ENCODE measurements around the gene RIMKLA.

The RIMKLA gene

DNA sequence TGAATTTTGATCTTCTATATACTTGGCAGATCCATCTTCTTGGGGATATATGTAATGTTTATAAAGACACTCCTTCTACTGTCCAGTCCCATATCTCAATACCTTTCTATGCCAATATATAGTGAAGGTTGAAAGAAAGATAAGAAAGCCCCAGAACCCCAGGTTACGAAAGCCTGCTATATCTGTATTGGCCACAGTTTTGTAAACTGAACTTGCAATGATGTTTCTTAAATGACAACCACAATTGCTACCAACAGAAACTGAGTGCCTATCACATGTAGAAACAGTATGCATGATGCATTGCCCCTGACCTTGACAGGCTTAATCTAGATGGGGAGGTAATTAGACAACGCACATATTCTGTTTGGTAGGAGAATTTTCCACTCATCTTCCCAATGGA is 7.8 kb upstream of the RIMKLA start:
- DNase-seq (ENCODE audit: low spot score) = no peak

DNA sequence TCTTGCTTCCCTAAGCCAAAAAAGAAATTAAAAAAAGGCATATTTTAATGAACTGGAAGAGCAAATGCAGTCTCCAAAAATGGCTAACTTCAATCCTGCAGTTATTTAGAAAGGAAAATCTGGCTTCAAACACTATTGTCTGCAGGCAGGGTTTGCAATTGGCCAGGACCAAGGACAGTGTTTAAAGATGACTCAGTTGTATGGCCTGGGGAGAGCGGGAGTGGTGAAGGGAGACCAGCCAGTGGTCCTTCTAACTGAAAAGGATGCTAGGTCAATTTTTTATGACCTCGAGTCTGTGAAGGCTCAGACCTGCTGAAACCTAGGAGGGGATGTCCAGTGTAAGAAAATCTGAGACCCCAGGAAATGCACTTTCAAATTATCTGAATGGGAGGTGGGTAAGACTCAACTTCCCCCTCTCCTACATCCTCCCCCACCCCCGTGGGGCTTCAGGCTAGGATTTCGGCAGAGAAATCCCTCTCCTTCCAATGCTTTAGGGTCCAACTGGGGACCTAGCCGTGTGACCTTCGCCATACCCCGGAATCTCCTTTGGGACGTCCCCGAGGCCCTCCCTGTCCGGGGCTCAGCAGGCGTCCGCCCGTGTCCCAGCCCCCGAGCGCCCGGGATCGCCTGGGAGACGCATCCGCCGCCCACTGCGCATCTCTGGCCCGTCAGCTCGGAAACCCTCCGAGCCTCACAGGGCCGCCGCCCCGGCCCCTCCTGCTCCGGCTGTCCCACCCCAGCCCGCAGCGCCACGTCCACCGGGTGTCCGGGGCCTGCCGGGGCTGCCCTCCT is 602 bp upstream of the RIMKLA start:
- peak; percentile 64 for DNase-seq (ENCODE audit: low spot score)

DNA sequence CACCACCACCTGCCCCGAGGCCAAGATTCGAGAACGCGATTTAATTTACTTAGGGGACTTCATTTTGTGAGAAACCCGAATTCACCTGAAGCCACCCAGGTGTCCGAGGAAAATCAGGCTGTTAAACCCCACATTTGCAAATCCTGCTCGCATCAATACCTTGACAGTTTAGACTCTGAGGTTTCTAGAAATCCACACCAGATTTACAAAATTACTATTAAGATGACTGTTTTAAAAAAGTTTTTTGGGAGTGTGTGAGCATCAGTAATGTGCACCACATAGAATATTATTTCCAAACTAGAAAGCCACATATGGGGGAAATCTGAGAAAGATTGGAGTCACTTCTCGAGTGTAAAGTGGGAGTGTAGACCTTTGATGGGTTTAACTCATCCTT is 685 bp downstream of the RIMKLA start:
- DNase-seq (ENCODE audit: low spot score) = no peak

DNA sequence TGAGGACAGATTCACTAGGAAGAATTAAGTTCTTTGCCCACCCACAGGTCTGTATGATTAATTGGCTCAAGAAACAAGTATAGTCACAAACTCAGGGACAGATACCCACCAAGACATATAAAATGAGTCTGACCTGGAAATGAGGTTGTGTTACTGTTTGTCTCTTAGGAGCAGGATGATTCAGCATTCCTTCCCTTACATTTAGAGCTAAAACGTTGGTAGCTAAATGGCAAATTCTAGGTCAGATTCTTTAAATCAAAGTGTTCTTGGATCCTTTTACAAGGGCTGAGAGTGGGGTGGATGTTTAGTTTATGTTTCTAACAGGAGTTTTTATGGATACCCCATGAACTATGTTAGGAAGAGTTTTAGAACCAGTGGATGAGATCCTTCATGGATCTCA is 4.7 kb downstream of the RIMKLA start:
- DNase-seq (ENCODE audit: low spot score) = no peak

DNA sequence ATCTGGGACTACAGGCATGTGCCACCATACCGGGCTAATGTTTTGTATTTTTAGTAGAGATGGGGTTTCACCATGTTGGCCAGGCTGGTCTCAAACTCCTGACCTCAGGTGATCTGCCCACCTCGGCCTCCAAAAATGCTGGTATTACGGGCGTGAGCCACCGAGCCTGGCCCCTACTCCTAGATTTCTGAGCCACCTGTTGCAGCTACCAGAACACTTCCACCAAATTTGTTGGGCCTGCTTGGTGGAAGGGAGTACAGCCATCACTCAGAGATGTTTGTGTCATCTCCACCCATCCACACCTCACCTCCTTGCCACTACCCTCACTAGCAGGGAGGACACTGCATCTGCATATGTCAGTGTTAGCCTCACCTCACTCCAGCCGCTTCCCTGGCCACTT is 5.5 kb downstream of the RIMKLA start:
- DNase-seq (ENCODE audit: low spot score) = no peak

DNA sequence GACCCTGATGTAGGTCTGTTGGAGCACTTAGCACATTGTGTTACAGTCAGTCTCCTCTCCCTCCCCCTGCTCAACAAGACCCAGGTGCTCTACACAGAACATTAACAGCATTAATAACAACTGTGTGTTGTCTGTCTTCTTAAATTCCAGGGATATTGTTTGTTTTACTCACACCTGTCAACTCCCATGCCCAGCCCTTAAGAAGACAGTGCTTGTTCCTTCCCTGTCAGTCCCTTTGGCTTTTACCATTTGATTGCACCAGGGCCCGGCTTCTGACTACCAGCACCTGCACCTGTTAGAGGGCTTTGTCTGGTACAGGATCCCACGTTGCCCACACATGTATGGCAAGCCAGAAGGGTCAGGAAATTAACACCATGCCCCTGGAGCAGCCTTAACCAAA is 11.7 kb downstream of the RIMKLA start:
- DNase-seq (ENCODE audit: low spot score) = no peak

DNA sequence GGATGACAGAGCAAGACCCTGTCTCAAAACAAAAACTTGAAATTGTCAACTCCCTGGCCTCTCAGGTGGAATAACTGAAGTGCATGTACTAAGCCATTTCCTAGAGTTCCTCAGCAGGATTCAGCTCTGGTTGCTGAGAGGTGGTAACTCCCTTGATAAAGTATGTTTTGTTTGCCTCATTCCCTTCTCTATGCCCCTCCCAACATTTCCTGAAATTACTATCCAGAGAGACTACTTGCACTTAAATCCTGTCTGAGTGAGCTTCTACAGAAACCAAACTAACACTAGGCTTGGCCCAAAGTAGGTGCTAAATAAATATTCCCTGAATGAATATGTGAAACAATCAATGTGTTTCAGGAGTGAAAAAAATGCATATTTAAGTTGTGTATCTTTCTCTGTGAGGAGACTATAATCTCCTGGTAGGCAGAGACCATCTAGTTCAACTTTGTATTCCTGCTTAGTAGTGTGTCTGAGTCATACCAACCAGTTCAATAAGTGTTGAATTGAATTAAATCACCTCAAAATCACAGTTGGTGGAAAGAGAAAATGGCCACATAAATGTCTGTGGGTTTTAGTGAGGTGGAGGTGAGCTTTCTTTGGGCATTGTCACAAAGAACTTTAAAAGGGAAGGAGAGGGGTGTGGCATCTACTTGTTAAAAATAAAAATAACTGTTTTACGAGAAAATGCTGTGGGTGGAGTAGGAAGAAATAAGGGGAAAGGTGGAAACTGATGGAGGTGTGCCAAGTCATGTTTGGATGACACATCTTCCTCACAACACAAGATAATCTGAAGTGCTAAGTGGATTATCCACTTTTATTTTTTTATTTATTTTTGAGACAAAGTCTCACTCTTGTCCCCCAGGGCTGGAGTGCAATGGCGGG is 12.6 kb downstream of the RIMKLA start:
- DNase-seq (ENCODE audit: low spot score) = no peak

DNA sequence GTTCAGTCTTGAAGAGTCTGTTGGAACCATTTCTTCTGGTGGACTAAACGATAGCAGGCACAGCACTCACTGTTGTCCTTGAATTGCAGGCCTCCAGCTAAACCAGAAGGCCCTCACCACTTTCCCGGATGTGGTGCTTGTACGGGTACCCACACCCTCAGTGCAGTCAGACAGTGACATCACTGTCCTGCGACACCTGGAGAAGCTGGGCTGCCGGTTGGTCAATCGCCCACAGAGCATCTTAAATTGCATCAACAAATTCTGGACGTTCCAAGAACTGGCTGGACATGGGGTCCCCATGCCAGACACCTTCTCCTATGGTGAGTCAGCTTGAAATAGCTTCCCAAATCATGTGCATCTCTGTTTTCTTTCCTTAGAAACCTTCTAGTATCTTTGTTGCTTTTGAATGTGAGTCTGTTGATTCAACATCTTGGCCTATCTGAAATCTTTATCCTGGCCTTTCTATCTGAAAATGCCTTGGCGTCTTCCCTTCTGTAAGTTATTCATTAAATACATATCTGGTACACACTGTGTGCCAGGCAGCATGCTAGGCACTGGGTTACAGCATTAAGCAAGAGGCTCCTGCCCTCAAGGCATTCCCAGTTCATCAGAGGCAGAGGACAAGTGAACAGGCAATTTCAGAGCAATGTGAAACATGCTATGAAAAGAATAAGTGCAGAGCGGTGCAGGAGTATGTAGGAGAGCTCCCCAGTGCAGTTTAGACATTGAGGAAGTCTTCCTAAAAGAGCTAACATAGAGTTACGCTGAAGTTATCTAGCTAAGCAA is 18.9 kb downstream of the RIMKLA start:
- no peak for DNase-seq (ENCODE audit: low spot score)

DNA sequence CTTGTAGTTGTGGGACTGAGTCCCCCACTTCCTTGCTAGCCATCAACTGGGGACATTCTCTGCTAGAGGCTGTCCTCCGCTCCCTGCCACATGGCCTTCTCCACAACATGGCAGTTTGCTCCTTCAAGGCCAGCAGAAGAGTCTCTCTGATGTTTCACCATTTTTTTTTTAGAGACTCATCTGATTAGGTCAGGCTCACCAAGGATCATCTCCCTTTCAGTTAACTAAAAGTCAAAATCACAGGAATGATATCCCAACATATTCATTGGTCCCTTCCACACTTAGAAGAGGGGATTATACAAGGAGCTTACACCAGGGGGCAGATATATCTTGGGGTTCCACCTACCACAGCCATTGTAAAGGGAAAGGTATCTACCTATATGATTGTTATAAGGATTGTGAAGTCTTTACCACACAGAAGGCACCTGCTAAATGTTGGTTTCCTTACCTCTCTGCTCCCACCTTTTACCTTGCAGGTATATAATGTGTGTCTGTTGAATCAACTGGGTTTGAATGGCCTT is 23.3 kb downstream of the RIMKLA start:
- DNase-seq (ENCODE audit: low spot score) = no peak

DNA sequence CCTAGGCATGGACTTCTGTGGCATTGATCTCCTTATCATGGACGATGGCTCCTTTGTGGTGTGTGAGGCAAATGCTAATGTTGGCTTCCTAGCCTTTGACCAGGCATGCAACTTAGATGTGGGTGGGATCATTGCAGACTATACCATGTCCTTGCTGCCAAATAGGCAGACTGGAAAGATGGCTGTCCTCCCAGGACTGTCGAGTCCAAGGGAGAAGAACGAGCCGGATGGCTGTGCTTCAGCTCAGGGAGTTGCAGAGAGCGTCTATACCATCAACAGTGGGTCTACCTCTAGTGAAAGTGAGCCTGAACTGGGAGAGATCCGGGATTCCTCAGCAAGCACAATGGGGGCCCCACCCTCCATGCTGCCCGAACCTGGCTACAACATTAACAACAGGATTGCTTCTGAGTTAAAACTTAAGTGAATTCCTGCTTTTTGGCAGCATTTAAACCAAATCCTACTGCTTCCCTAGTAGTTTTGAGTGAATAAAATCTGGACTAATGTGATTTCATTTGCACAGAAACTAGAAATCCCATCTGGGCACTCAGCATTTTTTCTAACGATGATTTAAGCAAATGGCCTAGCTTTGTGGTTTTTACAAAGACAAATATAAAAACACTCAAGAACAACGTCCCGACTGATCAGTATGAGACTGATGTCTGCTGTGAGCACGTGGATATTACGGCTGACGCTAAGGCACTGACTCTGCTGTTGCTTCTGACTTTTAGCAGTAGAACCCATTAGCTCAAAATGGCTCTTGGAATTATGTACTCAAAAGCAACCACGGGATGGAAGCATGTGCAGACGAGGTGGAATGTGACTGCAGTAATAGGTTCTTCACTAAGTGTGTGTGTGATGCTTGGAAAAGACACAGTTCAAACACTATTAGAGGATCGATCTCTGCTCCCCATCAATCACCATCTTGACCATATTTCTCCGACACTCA is 34.2 kb downstream of the RIMKLA start:
- no peak for DNase-seq (ENCODE audit: low spot score)

DNA sequence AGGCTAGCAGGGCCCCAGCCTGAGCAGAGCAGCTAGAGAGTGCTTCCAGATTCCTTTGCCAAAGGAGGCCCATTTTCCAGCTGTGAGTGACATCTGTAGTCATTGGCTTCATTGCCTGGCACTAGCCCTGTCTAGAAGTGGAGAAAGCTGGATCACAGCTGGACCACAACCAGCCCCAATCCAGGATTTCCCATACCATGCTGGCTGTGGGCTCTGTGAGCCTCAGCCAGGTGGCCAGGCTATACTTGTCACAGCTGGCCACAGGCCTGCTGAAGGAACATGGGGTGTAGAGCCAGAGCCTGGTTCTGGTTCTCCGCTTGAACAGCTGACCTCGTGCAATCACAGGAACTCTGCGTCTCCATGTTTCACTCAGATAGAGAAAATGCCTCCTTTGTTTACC is 36.6 kb downstream of the RIMKLA start:
- DNase-seq (ENCODE audit: low spot score) = no peak

DNA sequence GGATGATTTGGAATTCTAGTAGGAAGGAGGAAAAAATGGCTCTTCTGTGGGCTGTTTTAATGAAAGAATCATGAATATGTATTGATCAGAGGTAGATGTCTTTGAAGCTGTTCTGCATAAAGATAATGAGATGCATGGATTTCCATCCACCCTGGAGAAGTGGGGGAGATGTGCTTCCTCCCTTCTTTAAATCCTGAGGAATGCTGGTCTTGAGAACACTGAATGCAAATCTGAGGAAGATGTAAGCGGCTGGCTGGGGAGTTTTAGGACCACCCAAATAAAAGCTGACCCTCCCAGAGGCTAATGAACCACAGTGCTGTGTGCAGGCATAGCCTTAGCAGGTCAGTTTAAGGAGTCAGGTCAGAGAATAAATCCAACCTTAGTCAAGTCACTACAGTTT is 37.9 kb downstream of the RIMKLA start:
- DNase-seq (ENCODE audit: low spot score) = no peak

DNA sequence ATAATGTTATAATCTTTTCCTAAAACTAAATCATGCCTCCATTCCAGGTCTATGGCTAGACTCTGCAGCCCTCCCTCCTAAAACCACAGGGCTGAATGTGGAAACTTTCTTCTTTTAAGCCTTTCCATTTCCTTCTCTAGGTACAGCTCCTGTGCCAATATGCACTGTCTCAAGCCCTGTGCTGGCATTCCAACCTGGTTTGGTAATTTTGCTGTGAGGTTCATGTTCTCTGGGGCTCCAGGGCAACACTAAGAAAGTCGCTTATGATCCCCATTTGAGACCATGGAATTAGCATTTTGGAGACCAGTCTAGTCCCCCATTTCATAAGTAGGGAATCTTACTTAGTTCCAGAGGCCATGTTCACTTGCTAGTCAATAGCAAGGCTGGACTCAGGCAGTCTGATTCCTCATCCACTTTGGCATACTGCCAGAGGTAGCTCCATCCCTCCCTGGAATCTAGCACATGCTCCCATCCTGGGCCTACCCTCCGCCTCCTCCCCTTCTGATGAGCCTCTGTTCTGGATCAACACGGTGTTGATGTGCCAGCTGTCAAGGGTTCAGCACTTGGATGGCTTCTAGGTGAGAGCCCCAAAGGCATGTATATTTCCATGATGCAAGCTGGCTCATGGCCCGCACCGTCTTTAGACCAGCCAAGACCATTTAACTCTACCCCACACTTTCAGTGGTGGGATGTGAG is 38.7 kb downstream of the RIMKLA start:
- DNase-seq (ENCODE audit: low spot score) = no peak

DNA sequence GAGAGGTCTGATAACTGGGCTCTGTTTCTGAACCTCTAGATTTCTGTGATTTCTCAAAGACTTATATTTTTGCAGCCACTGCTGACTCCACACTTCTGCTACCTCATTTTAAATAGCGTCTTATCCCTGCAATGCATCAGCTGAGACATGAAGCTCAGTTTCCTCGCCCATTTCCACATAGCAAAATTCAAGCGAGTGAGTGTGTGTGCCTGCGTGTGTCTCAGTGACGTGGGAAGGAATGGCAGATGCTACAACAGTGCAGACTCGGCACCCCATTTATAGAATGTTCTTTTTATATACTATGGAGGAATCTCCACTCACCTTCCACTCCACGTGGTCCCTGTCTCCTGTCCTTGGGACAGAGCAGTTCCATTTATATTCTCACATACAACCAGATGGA is 39.5 kb downstream of the RIMKLA start:
- no peak for DNase-seq (ENCODE audit: low spot score)

DNA sequence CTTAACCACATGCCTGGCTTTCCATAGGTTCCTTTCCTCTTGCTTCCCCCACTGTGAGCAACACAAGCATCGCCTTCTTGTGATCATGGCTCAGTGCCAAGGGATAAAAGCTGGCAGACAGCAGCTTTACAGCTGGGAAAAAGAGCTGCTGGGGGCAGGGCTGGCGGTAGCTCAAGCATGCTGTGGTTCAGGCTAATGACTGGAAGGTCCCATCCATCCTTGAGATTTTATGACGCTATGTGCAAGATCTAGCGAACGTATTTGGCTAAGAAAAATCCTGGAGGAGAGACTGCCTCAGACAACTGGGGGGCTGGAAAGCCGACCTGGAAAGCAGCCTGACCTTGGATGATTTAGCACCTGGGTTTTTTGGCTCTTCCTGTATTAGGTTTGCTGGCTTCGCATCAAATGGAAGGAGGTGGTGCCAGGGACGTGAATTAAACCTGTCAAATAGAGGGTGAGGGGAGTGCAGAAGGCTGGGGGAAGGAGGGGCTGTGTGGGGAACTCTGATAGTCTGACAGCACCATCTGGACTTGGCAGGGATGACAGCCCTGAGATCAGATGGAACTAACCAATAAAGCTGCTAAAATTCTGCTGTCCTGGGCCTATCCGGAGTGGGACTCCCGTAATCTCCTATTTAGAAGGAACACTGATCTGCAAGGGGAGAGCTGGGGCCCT is 40.5 kb downstream of the RIMKLA start:
- peak; percentile 46 for DNase-seq (ENCODE audit: low spot score)

DNA sequence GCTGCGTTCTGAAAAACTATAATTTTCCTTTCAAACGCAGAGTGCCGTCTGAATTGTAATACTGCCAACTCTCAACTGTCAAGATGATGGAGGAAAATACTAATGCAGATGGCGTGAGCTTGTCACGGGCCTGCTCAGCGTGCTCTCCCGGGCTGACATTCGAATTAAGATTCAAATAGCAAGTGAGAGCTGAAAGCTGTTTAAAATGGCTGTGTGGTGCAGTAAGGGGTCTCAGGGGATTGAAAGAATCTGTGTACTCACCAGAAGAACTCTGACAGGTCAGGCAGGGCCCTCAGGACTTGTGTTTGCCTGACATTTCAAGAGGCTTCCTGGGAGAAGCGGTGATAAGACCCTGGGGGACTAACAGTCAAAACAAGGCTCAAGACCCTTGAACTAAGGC is 42.1 kb downstream of the RIMKLA start:
- DNase-seq (ENCODE audit: low spot score) = no peak

DNA sequence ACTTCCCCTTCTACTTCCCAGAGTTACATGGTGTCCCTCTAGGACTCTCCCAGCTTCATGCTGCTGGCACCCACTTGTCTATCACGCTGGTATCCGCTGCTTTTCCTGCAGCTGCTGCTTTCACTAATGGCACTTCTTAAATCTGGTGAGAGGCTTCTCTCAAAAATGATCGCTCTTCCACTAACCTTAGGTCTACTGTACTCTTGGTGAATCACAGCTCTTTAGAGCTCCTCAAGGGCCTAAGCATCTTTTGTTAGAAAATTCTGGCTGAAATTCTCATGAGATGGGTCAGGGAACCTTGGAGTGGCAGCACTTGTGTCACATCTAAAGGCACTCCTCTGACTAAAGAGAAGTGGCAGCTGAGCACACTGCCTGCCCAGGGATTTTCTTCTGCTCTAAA is 43.1 kb downstream of the RIMKLA start:
- DNase-seq (ENCODE audit: low spot score) = no peak

DNA sequence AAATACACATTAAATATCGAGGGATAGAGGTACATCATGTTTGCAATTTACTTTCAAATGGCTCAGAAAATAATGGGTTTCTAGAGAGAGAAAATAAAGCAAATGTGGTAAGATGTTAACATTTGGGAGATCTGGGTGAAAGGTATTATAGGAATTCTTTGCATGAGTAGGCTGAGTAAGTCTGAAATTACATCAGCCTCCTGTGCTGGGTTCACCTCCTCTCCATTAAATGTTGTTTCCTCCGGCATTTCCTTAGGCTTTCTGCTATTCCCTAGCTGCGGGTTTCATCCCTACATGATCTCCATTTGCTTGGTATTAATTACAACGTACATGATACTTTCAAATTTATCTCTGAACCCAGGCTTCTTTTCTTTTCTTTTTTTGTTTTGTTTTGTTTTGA is 43.6 kb downstream of the RIMKLA start:
- no peak for DNase-seq (ENCODE audit: low spot score)

DNA sequence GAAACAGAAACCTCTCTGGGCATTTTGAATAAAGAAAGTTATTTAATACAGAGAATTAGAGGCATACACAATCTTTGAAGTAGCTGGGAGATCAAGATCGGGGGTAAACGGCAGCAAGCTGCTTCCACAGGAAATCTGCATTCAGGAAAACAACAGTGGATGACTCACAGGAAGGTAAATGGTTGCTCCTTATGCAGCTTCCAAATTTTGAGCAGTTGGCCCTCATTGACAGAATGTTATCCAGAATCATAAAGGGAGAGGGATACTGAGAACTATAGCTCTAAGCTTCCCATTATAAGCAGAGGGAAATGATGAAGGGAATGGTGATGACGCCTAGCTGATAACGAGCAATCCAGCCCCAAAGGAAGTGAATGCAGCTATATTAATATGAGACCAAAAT is 46.6 kb downstream of the RIMKLA start:
- no peak for DNase-seq (ENCODE audit: low spot score)

DNA sequence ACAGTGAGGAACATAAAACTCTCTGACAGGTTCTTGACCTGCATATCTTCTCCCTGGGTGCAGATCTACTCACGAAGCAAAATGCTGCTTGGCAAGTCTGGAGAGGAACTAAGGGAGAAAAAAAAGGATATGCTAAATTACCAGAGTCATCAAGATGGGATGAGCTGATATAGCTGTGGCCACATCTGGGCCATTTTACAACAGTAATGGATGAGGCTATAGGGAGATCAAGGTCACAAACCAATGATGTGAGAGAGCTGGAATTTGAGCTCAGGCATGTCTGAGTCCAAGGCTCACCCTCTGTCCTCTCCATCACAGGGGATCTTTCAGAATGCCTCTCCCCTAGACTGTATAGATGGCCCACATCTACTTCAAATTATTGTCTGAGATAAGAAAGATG is 49.0 kb downstream of the RIMKLA start:
- no peak for DNase-seq (ENCODE audit: low spot score)

All from AG08396 (cell line).